CD4-positive, alpha-beta T cell treated with Interferon alpha-2 for 1 hour (primary cell): Measurements from ENCODE around the gene ALKBH1.
"Not testable (repeated sequence)": the region's sequence is repeated elsewhere in the genome, so short reads cannot be mapped to it uniquely, and the experiment has no call there.

Experiments used
- DNase-seq, 2 donors: peaks; one replicate each; pipeline ENCODE4 v3.0.0-alpha.2; 2020 to 2022

The ALKBH1 gene

DNA sequence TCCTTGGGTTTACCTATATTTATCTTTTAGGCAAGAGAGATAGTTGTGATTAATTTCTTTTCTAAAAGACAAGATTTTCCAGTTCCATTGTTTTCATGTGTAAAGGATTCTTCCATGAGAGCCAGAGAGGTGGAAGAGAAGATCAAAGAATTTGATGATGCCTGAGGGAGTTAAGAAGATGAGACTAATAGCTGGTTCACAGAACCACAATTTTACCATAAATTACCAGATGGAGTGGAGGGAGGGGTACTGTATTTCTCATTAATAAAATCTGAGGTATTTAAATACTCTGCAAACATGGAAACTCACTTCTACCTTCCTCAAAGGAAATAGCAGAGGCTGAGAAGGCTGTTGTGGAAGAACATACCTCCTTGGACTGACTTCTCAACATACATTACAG lies 34.6 kb downstream of the ALKBH1 start:
- DNase-seq: no peak

DNA sequence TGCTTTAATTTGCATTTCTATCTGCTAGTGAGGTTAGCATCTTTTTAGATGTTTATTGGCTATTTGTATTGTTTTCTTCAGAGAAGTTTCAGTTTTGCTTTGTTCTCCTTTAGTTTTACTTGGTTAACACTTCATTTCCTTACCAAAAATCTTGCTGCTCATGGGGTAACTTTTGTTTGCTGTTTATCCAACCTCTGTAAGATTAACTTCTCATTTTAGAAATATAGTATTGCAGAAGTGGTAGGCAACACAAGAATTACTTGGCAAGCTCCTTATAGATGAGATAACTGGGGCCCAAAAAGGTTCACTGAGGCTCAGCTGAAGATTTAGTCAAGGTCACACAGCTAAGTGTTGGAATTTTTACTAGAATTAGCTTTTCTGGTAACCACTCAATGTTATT lies 40.5 kb downstream of the ALKBH1 start:
- DNase-seq: no peak

GRCh38 chr14:77663293-77663692 lies 44.5 kb downstream of the ALKBH1 start:
- DNase-seq: no peak

GRCh38 chr14:77661562-77661961 lies 46.3 kb downstream of the ALKBH1 start:
- not testable (repeated sequence) for DNase-seq

GRCh38 chr14:77660754-77661153 lies 47.1 kb downstream of the ALKBH1 start:
- no peak for DNase-seq

GRCh38 chr14:77659831-77660230 lies 48.0 kb downstream of the ALKBH1 start:
- DNase-seq: no peak

GRCh38 chr14:77657280-77657679 lies 50.5 kb downstream of the ALKBH1 start:
- DNase-seq: peak in 1 of 2 donors; percentile 3

DNA sequence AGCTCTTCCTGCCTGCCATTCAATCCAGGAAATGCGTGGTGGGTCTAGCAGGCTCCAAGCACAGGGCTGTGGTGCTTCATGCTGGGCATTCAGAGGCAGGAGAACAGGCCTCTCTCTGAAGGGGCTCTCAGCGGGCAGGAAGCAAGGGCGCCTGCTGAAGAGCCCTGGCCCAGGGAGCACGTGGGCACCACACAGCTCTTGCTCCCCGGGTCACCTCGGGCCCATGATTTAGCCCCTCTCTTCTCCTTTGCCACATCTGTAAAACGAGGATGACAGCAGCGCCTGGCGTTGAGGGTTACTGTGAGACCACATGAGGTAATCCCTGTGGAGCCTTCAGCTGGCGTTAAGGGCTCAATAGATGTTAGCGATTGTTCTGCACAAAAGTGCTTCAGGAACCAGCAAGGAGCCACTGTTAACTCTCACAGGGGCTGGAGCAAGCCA lies 53.8 kb downstream of the ALKBH1 start:
- no peak for DNase-seq

DNA sequence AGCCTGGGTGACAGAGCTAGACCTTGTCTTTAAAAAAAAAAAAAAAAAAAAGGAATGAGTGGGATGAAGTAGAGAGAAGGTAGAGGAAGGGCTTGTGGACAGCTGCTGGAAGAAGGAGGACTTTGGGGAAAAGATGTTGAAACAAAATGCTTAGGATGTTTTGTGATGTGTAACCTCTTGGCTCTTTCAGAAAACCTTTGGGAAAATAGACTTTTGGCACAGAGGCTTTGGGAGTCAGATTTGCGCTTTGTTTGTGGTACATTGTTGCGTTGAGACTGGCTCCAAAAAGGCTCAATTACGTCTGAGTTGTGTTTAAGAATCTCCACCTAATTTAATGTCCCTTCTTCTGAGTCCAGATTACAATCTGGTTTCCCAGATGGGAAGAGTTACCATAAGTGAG lies 58.5 kb downstream of the ALKBH1 start:
- no peak for DNase-seq

GRCh38 chr14:77648520-77649200 lies 59.2 kb downstream of the ALKBH1 start:
- no peak for DNase-seq

GRCh38 chr14:77647853-77648252 lies 60.0 kb downstream of the ALKBH1 start:
- no peak for DNase-seq

DNA sequence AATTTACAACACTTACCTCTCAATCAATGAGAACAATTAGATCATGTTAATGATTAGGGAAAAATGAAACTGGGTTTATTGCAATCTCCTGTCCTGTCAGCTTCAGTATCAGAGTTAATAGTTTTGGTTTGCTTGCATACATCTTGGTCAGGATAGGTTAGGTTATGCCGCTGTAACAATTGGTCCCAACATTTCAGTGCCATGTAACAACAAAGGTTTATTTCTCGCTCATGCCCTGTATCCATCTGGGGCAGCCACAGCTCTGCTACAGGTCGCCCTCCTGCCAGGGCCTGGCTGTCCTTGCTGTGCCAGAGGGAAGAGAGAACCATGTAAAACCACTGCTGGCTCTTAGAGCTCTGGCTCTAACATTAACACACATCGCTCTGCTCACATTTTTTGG lies 60.9 kb downstream of the ALKBH1 start:
- no peak for DNase-seq

DNA sequence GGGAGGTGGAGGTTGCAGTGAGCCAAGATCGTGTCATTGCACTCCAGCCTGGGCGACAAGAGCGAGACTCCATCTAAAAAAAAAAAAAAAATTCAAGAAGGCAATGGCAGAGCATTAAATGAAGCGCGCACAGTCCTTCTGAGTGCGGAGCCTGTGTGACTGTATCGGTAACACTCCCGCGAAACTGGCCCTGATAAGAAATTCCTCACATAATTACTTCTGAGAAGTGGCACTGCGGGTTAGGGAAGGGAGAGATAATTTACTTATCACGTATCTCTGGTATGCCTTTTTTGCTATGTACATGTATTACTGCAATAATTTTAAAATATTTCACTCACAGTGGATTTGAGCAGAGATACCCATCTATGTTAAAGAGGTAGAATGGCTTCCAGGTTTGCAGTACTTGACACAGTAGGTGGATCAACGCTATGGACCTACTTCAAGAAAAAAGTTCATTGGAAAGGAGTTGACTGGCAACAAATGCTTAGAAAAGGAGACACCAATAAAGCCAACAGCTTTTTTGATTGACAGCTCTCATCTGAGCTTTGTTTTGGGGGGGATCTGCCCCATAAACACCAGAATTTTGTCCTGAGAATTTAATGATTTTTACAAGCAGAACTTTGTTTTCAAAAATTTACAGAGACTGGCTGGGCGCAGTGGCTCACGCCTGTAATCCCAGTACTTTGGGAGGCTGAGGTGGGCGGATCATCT lies 62.1 kb downstream of the ALKBH1 start:
- no peak for DNase-seq

- no peak for DNase-seq
Measured at GRCh38 chr14:77642407-77642806, 65.4 kb downstream of the ALKBH1 start.

- peak; percentile 65 to 71 for DNase-seq
Measured at GRCh38 chr14:77641534-77642341, 66.1 kb downstream of the ALKBH1 start.

DNA sequence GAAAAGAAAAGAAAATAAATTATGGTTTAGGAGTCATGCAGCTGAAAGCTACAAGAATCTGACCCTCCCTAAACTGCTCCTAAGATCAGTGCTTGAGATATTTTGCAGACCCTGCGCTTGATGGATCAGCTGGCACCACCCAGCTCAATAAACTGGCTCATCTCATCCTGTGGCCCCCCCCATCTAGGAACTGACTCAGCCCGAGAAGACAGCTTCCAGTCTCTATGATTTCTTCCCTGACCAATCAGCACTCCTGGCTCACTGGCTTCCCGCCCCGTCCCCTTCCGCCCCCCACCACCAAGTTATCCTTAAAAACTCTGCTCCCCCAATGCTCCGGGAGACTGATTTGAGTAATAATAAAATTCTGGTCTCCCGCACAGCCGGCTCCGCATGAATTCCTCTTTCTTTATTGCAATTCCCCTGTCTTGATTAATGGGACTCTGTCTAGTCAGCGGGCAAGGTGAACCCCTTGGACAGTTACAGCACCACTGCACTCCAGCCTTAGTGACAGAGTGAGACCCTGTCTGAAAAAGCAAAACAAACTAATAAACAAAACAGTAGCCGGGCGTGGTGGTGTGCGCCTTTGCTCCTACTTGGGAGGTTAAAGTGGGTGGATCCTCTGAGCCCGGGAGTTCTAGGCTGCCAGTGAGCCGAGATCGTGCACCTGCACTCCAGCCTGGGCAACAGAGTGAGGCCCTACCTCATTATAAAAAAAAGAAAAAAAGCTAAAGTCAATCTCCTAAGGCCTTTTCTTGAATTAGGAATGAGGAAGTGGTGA lies 66.9 kb downstream of the ALKBH1 start:
- DNase-seq: no peak

DNA sequence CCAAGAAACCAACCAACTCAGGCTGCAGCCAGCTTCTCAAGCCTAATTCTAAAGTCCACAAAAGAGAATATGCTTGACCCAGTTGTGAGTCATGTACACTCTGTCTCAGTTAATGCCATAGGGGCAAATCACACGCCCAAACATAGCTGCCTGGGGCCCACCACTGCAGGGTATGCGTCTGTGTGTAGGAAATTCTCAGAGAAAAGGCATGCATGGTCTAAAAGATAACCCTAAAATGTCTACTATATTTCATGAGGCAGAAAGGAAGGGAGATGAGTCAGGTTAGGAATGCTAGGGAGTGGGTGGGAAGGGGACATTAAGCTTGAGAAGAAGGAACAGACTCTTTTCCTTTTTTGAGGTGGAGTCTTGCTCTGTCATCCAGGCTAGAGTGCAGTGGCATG lies 69.1 kb downstream of the ALKBH1 start:
- DNase-seq: no peak

- not testable (repeated sequence) for DNase-seq
Measured at GRCh38 chr14:77635869-77636268, 72.0 kb downstream of the ALKBH1 start.

DNA sequence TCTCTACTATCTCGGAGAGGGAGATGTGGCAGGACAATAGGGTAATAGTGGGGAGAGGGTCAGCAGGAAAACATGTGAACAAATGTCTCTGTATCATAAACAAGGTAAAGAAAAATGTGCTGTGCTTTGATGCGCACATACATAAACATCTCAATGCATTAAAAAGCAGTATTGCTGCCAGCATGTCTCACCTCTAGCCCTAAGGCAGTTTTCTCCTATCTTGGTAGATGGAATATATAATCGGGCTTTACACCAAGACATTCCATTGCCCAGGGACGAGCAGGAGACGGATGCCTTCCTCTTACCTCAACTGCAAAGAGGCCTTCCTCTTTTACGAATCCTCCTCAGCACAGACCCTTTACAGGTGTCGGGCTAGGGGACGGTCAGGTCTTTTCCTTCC lies 72.4 kb downstream of the ALKBH1 start:
- not testable (repeated sequence) for DNase-seq

DNA sequence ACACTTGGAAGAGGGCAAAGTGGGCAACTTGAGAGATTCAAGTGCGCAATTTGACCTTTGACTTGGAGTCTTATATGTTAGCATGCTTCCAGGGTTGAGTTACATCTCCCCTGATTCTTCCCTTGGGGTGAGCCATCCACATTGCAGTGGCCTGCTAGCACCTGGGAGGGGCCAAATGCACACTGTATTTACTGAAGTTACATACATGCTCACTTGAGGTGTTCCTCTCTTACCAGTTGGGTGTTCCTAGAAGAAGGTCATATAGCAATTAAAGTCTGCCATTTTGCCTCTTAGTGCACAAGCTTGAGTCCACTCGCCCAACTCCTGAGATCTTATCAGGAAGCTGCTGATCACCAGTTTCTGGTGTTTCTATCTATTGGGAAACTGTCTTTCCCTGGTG lies 77.7 kb downstream of the ALKBH1 start:
- DNase-seq: no peak

DNA sequence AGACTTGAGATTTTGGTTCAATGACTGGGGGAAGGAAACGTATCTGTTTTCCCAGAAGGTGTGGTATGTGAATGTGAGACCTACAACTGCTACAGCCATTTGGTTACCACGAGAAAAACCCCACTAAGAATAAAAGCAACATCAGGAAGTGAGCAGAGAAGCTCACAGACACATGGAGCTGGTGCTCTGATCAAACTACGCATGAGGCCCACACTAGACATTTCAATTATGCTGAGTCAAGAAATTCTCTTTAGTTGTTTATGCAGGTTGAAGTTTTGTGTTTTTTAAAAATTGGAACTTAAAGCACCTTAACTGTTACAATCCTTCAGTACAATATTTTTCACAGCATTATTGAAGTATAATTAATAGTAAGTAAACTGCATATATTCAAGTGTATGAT lies 82.5 kb downstream of the ALKBH1 start:
- DNase-seq: no peak

DNA sequence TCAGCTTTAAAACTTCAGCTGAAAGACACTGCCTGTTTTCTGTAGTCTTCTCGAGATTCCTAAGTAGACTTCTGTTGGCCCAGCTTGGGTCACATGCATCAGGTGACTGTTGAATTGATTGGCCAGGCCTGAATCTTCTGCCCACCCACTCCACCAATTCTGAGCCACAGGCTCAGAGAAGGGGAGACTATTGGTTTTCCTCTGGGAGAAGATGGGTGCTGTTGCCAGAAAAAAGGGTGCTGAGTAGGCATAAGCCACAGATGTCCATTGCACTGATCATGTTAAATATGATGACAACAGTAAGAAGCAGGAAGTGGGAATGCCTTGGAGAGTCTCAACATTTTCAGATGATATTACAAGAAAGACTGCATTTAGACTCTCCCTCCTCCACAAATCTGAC lies 84.6 kb downstream of the ALKBH1 start:
- no peak for DNase-seq
